ENCODE data around the gene CX3CR1.
A peak's percentile ranks its signal among the peaks of the same experiment; 100 is the strongest.

Gene CX3CR1

GRCh38 chr3:39291903-39292329 is 12.1 kb upstream of the CX3CR1 start:
- peak; percentile 24 for DNase-seq (ENCODE audit: low read depth)

GRCh38 chr3:39290255-39290654 is 10.4 kb upstream of the CX3CR1 start:
- no peak for DNase-seq (ENCODE audit: low read depth)

- no peak for DNase-seq (ENCODE audit: low read depth)
These were observed 9.3 kb upstream of the CX3CR1 start for GRCh38 chr3:39289107-39289506.

- DNase-seq (ENCODE audit: low read depth), result peak; percentile 60
These were observed 8.5 kb upstream of the CX3CR1 start for GRCh38 chr3:39288300-39288808.

GRCh38 chr3:39287216-39288164 is 7.7 kb upstream of the CX3CR1 start:
- DNase-seq (ENCODE audit: low read depth), result no peak

GRCh38 chr3:39286771-39287170 is 6.9 kb upstream of the CX3CR1 start:
- DNase-seq (ENCODE audit: low read depth), result no peak

- no peak for DNase-seq (ENCODE audit: low read depth)
These were observed 5.5 kb upstream of the CX3CR1 start for GRCh38 chr3:39285332-39285731.

- no peak for DNase-seq (ENCODE audit: low read depth)
These were observed 4.6 kb upstream of the CX3CR1 start for GRCh38 chr3:39284457-39284881.

GRCh38 chr3:39282057-39282456 is 2.2 kb upstream of the CX3CR1 start:
- DNase-seq (ENCODE audit: low read depth), result no peak

- DNase-seq (ENCODE audit: low read depth), result no peak
These were observed 1.7 kb upstream of the CX3CR1 start for GRCh38 chr3:39281533-39281932.

- no peak for DNase-seq (ENCODE audit: low read depth)
These were observed 735 bp upstream of the CX3CR1 start for GRCh38 chr3:39280571-39280970.

GRCh38 chr3:39278616-39278935 is 1.3 kb downstream of the CX3CR1 start:
- DNase-seq (ENCODE audit: low read depth), result no peak

- no peak for DNase-seq (ENCODE audit: low read depth)
These were observed 1.8 kb downstream of the CX3CR1 start for GRCh38 chr3:39277893-39278615.

GRCh38 chr3:39276746-39277145 is 3.1 kb downstream of the CX3CR1 start:
- DNase-seq (ENCODE audit: low read depth), result no peak

- DNase-seq (ENCODE audit: low read depth), result no peak
These were observed 3.8 kb downstream of the CX3CR1 start for GRCh38 chr3:39275963-39276593.

GRCh38 chr3:39275052-39275451 is 4.8 kb downstream of the CX3CR1 start:
- DNase-seq (ENCODE audit: low read depth), result no peak

- DNase-seq (ENCODE audit: low read depth), result no peak
These were observed 6.7 kb downstream of the CX3CR1 start for GRCh38 chr3:39273119-39273518.

- no peak for DNase-seq (ENCODE audit: low read depth)
These were observed 7.6 kb downstream of the CX3CR1 start for GRCh38 chr3:39272191-39272590.

- no peak for DNase-seq (ENCODE audit: low read depth)
These were observed 8.4 kb downstream of the CX3CR1 start for GRCh38 chr3:39271363-39271914.

- DNase-seq (ENCODE audit: low read depth), result no peak
These were observed 10.3 kb downstream of the CX3CR1 start for GRCh38 chr3:39269528-39269927.

GRCh38 chr3:39268549-39268900 is 11.3 kb downstream of the CX3CR1 start:
- no peak for DNase-seq (ENCODE audit: low read depth)

All from CMK (cell line).